Astrocyte (in vitro differentiated cells and primary cell): Measurements from ENCODE around the gene KDR. TPM values are rescaled to one million over a fixed set of nuclear protein-coding genes. Genes with fewer than 3 reads are reported as not detected.

Experiments
- DNase-seq: peaks from one replicate; pipeline ENCODE4 v3.0.0-alpha.2; 2010; ENCODE audit warnings: low read depth
- FAIRE-seq: peaks from 2 replicates; lab custom pipeline; 2011; peaks lifted over from hg19 to GRCh38; lab: Jason Lieb, UNC
- H2AFZ ChIP-seq: 2 replicates; pipeline ENCODE4 v1.6.0; 2012; ENCODE audit warnings: low read depth, low read length, inconsistent platforms
- H3K27ac ChIP-seq: 2 replicates; pipeline ENCODE4 v1.5.1; 2011; ENCODE audit warnings: low read depth, low read length, inconsistent platforms
- H3K27me3 ChIP-seq: 2 replicates; pipeline ENCODE4 v1.6.0; 2011; ENCODE audit warnings: low read length, inconsistent platforms; ENCODE audit not compliant: insufficient read depth
- H3K36me3 ChIP-seq: 2 replicates; pipeline ENCODE4 v1.5.1; 2011; ENCODE audit warnings: low read length, inconsistent platforms; ENCODE audit not compliant: insufficient read depth
- H3K4me1 ChIP-seq: 2 replicates; pipeline ENCODE4 v1.5.1; 2011; ENCODE audit warnings: low read length, inconsistent platforms; ENCODE audit not compliant: insufficient read depth
- H3K4me2 ChIP-seq: 2 replicates; pipeline ENCODE4 v1.6.0; 2012; ENCODE audit warnings: low read length, inconsistent platforms
- H3K4me3 ChIP-seq: 2 replicates; pipeline ENCODE4 v1.5.1; 2011; ENCODE audit warnings: low read depth, mild to moderate bottlenecking, low read length, inconsistent platforms; ENCODE audit not compliant: insufficient read depth
- H3K79me2 ChIP-seq: 2 replicates; pipeline ENCODE4 v1.6.0; 2012; ENCODE audit warnings: mild to moderate bottlenecking, low read length, inconsistent platforms; ENCODE audit not compliant: insufficient read depth
- H3K9ac ChIP-seq: 2 replicates; pipeline ENCODE4 v1.6.0; 2012; ENCODE audit warnings: mild to moderate bottlenecking, low read length, inconsistent platforms
- H3K9me3 ChIP-seq: 2 replicates; pipeline ENCODE4 v1.5.1; 2012; ENCODE audit warnings: low read depth, mild to moderate bottlenecking, low read length, inconsistent platforms; ENCODE audit not compliant: insufficient read depth
- H4K20me1 ChIP-seq: 2 replicates; pipeline ENCODE4 v1.6.0; 2012; ENCODE audit warnings: low read length, inconsistent platforms; ENCODE audit not compliant: insufficient read depth
- H3K27ac Mint-ChIP-seq: one replicate; pipeline ENCODE4 v1.8.0; 2021; ENCODE audit warnings: mild to moderate bottlenecking, mixed read lengths; ENCODE audit not compliant: unreplicated experiment
- H3K27me3 Mint-ChIP-seq: one replicate; pipeline ENCODE4 v1.8.0; 2021; ENCODE audit warnings: low read depth, mixed read lengths; ENCODE audit not compliant: unreplicated experiment
- H3K36me3 Mint-ChIP-seq: one replicate; pipeline ENCODE4 v1.8.0; 2021; ENCODE audit warnings: low read depth, mixed read lengths; ENCODE audit not compliant: unreplicated experiment
- H3K4me1 Mint-ChIP-seq: one replicate; pipeline ENCODE4 v1.8.0; 2021; ENCODE audit warnings: low read depth, mixed read lengths; ENCODE audit not compliant: unreplicated experiment
- H3K4me3 Mint-ChIP-seq: one replicate; pipeline ENCODE4 v1.8.0; 2021; ENCODE audit warnings: mild to moderate bottlenecking, moderate library complexity, mixed read lengths; ENCODE audit not compliant: unreplicated experiment
- H3K9me3 Mint-ChIP-seq: one replicate; pipeline ENCODE4 v1.8.0; 2021; ENCODE audit warnings: mild to moderate bottlenecking, mixed read lengths; ENCODE audit not compliant: unreplicated experiment
- CTCF ChIP-seq: IDR thresholded peaks from 2 replicates; pipeline ENCODE4 v1.5.1; 2011; ENCODE audit warnings: low read depth, mild to moderate bottlenecking, inconsistent platforms, low read length, moderate library complexity; ENCODE audit not compliant: insufficient read depth
- EZH2 ChIP-seq: IDR thresholded peaks from 2 replicates; pipeline ENCODE4 v1.6.1; 2012; ENCODE audit warnings: mild to moderate bottlenecking, low read length, inconsistent platforms; ENCODE audit not compliant: insufficient read depth
- total RNA-seq: library from RNA; stranded (reverse); gene quantifications from 2 replicates; pipeline ENCODE4 v1.2.1, GENCODE V29; 2021

KDR gene
- total RNA-seq, 1 donor from 2014 or later: 2.5 TPM

- Mint-ChIP-seq H3K4me3 (no peak overlapping the region), H3K36me3 (no peaks in the 10 kb centered on the region), H3K27me3 (no peaks in the 10 kb centered on the region), H3K27ac (no peak overlapping the region), H3K4me1 (peaks cover 6% of the 10 kb centered on the region), H3K9me3 (no peaks in the 10 kb centered on the region)
- H3K79me2 ChIP-seq: no peaks in the 10 kb centered on the region
- no peaks in the 10 kb centered on the region for H3K9me3 ChIP-seq
- H3K9ac ChIP-seq: no peak overlapping the region
- H3K4me3 ChIP-seq: no peak overlapping the region
- no peaks in the 10 kb centered on the region for H3K36me3 ChIP-seq
- no peaks in the 10 kb centered on the region for H4K20me1 ChIP-seq
- no peak overlapping the region for H2AFZ ChIP-seq
- H3K27ac ChIP-seq: no peak overlapping the region
- no peak overlapping the region for H3K4me2 ChIP-seq
- no peaks in the 10 kb centered on the region for H3K27me3 ChIP-seq
- H3K4me1 ChIP-seq: no peaks in the 10 kb centered on the region
- DNase-seq (no peak), FAIRE-seq (no peak)
- TF ChIP-seq CTCF (no peak), EZH2 (no peak)
These were observed 18.3 kb downstream of the KDR start for GRCh38 chr4:55107054-55107453.

GRCh38 chr4:55103224-55103623 lies 22.2 kb downstream of the KDR start:
- Histone ChIP-seq H3K9ac (no peak overlapping the region), H3K27me3 (no peaks in the 10 kb centered on the region), H3K4me2 (no peak overlapping the region), H3K4me1 (no peaks in the 10 kb centered on the region), H3K9me3 (no peaks in the 10 kb centered on the region), H3K79me2 (no peaks in the 10 kb centered on the region), H3K4me3 (no peak overlapping the region), H3K36me3 (no peaks in the 10 kb centered on the region), H2AFZ (no peak overlapping the region), H4K20me1 (no peaks in the 10 kb centered on the region), H3K27ac (no peak overlapping the region)
- no peak for TF ChIP-seq CTCF
- no peak for TF ChIP-seq EZH2
- H3K4me3 Mint-ChIP-seq: no peak overlapping the region
- H3K27ac Mint-ChIP-seq: no peak overlapping the region
- H3K36me3 Mint-ChIP-seq: no peaks in the 10 kb centered on the region
- no peak for DNase-seq
- no peak for FAIRE-seq
- peaks cover 6% of the 10 kb centered on the region for H3K4me1 Mint-ChIP-seq
- H3K9me3 Mint-ChIP-seq: no peaks in the 10 kb centered on the region
- no peaks in the 10 kb centered on the region for H3K27me3 Mint-ChIP-seq

GRCh38 chr4:55099816-55100215 lies 25.6 kb downstream of the KDR start:
- DNase-seq (no peak), FAIRE-seq (no peak)
- H3K36me3 Mint-ChIP-seq: no peaks in the 10 kb centered on the region
- Histone ChIP-seq H3K79me2 (no peaks in the 10 kb centered on the region), H2AFZ (no peak overlapping the region), H3K9ac (no peak overlapping the region), H3K4me3 (no peak overlapping the region), H3K9me3 (no peaks in the 10 kb centered on the region), H3K27me3 (no peaks in the 10 kb centered on the region), H3K27ac (no peak overlapping the region), H3K4me1 (no peaks in the 10 kb centered on the region), H3K4me2 (no peak overlapping the region), H3K36me3 (no peaks in the 10 kb centered on the region), H4K20me1 (no peaks in the 10 kb centered on the region)
- TF ChIP-seq EZH2: no peak
- no peak for TF ChIP-seq CTCF
- no peaks in the 10 kb centered on the region for H3K9me3 Mint-ChIP-seq
- H3K27ac Mint-ChIP-seq: no peak overlapping the region
- H3K4me1 Mint-ChIP-seq: peaks cover 6% of the 10 kb centered on the region
- H3K27me3 Mint-ChIP-seq: no peaks in the 10 kb centered on the region
- H3K4me3 Mint-ChIP-seq: no peak overlapping the region
